H1 (cell line): ENCODE data around the gene DCP2. TPM values are rescaled to one million over a fixed set of nuclear protein-coding genes. Genes with fewer than 3 reads are reported as not detected.

Experiments used
- CTCF ChIA-PET: fragments of 300-600 bp; sonication (Branson Sonifier 250); formaldehyde crosslinking; loops from one replicate; lab custom pipeline; 2021; ENCODE audit not compliant: partially characterized antibody; lab: Charles Lee
- POLR2A ChIA-PET: fragments of 300-600 bp; sonication (Branson Sonifier 250); formaldehyde crosslinking; loops from one replicate; lab custom pipeline; 2021; ENCODE audit warnings: inconsistent platforms; ENCODE audit not compliant: partially characterized antibody; lab: Charles Lee
- DNase-seq, 2 experiments: peaks; one replicate each; pipeline versions ENCODE4 v3.0.0 to v3.0.0-alpha.2; 2010 to 2022; ENCODE audit warnings: low spot score in 2 of 2, low read depth in 1 of 2, mixed read lengths in 1 of 2
- FAIRE-seq: peaks from 2 replicates; lab custom pipeline; 2011; peaks lifted over from hg19 to GRCh38; lab: Jason Lieb, UNC
- H2AFZ ChIP-seq: 2 replicates; pipeline ENCODE4 v1.8.1; 2012; ENCODE audit warnings: low read length, inconsistent platforms
- H2AK5ac ChIP-seq: 2 replicates; pipeline ENCODE4 v1.6.1; 2013; ENCODE audit warnings: low read depth, low read length
- H2BK120ac ChIP-seq: replicated peaks from 2 replicates; pipeline ENCODE3; 2013; ENCODE audit warnings: low read depth, low read length, inconsistent platforms
- H2BK12ac ChIP-seq: 2 replicates; pipeline ENCODE4 v1.6.1; 2013; ENCODE audit warnings: low read depth, low read length
- H2BK15ac ChIP-seq: 2 replicates; pipeline ENCODE4 v1.6.1; 2013; ENCODE audit warnings: low read length
- H2BK20ac ChIP-seq: 2 replicates; pipeline ENCODE4 v1.6.1; 2013; ENCODE audit warnings: low read length
- H2BK5ac ChIP-seq: 2 replicates; pipeline ENCODE4 v1.6.1; 2013; ENCODE audit warnings: low read depth, low read length
- H3K14ac ChIP-seq: 2 replicates; pipeline ENCODE4 v1.6.1; 2013; ENCODE audit warnings: inconsistent platforms; ENCODE audit not compliant: insufficient read length
- H3K18ac ChIP-seq: 2 replicates; pipeline ENCODE4 v1.6.1; 2013; ENCODE audit warnings: low read length; ENCODE audit errors: extremely low read depth
- H3K23ac ChIP-seq: 2 replicates; pipeline ENCODE4 v1.6.1; 2013; ENCODE audit warnings: inconsistent platforms; ENCODE audit not compliant: insufficient read length
- H3K23me2 ChIP-seq: 2 replicates; pipeline ENCODE4 v1.6.1; 2013; ENCODE audit warnings: low read depth, low read length
- H3K27ac ChIP-seq: 2 replicates; pipeline ENCODE4 v1.6.1; 2011; ENCODE audit warnings: low read depth, low read length, inconsistent platforms
- H3K27me3 ChIP-seq, 4 experiments: replicated peaks in 1 of 4; 1 replicate in 1 of 4; 2 replicates in 3 of 4; pipeline versions ENCODE4 v1.6.1 to v1.8.1; 2011 to 2013; ENCODE audit warnings: low read length in 3 of 4, mild to moderate bottlenecking in 3 of 4, inconsistent platforms in 2 of 4, mixed read lengths in 2 of 4, moderate library complexity in 1 of 4; ENCODE audit not compliant: control insufficient read depth in 3 of 4, insufficient read depth in 3 of 4; ENCODE audit errors: extremely low read depth in 1 of 4
- H3K36me3 ChIP-seq, 4 experiments: 2 replicates each; pipeline versions ENCODE4 v1.6.1 to v1.8.1; 2011 to 2013; ENCODE audit warnings: mild to moderate bottlenecking in 4 of 4, low read length in 3 of 4, moderate library complexity in 2 of 4, control low read depth in 1 of 4, inconsistent platforms in 1 of 4; ENCODE audit not compliant: insufficient read depth in 4 of 4, control insufficient read depth in 2 of 4
- H3K4ac ChIP-seq: replicated peaks from 2 replicates; pipeline ENCODE3; 2013; ENCODE audit warnings: low read length, low read depth, mixed read lengths, inconsistent platforms; ENCODE audit not compliant: insufficient read length
- H3K4me1 ChIP-seq, 4 experiments: replicated peaks in 1 of 4; 1 replicate in 1 of 4; 2 replicates in 3 of 4; pipeline versions ENCODE4 v1.6.1 to v1.8.1; 2011 to 2013; ENCODE audit warnings: low read length in 3 of 4, inconsistent platforms in 2 of 4, mixed read lengths in 1 of 4; ENCODE audit not compliant: insufficient read depth in 4 of 4, control insufficient read depth in 3 of 4
- H3K4me2 ChIP-seq, 2 experiments: 2 replicates each; pipeline versions ENCODE4 v1.6.1 to v1.8.1; 2011 to 2013; ENCODE audit warnings: low read depth in 2 of 2, low read length in 2 of 2, control low read depth in 1 of 2, inconsistent platforms in 1 of 2, mild to moderate bottlenecking in 1 of 2; ENCODE audit not compliant: insufficient read depth in 1 of 2
- H3K4me3 ChIP-seq, 4 experiments: fragments of 200-600, 300-600 bp in 1 of 4; sonication (generic), shearing (Covaris generic), sonication (Bioruptor Twin) in 1 of 4; 2 replicates each; pipeline versions ENCODE4 v1.5.1 to v1.8.1; 2011 to 2016; ENCODE audit warnings: low read length in 4 of 4, low read depth in 3 of 4, control low read depth in 2 of 4, inconsistent platforms in 2 of 4, mild to moderate bottlenecking in 2 of 4, mixed read lengths in 1 of 4, moderate library complexity in 1 of 4; ENCODE audit not compliant: insufficient read depth in 2 of 4; ENCODE audit errors: extremely low read depth in 1 of 4
- H3K56ac ChIP-seq: replicated peaks from 2 replicates; pipeline ENCODE3; 2013; ENCODE audit warnings: low read depth, mild to moderate bottlenecking, mixed read lengths, low read length, inconsistent platforms; ENCODE audit not compliant: insufficient read length
- H3K79me1 ChIP-seq: 2 replicates; pipeline ENCODE4 v1.6.1; 2013; ENCODE audit warnings: low read depth, low read length, control low read depth
- H3K79me2 ChIP-seq, 2 experiments: 2 replicates each; pipeline versions ENCODE4 v1.6.1 to v1.8.1; 2012 to 2013; ENCODE audit warnings: low read length in 2 of 2, mild to moderate bottlenecking in 2 of 2, inconsistent platforms in 1 of 2; ENCODE audit not compliant: insufficient read depth in 2 of 2, control insufficient read depth in 1 of 2
- H3K9ac ChIP-seq, 4 experiments: replicated peaks in 1 of 4; 1 replicate in 1 of 4; 2 replicates in 3 of 4; pipeline versions ENCODE4 v1.6.1 to v1.8.1; 2011 to 2013; ENCODE audit warnings: low read depth in 3 of 4, low read length in 3 of 4, control low read depth in 2 of 4, mild to moderate bottlenecking in 2 of 4, moderate library complexity in 2 of 4, inconsistent platforms in 1 of 4; ENCODE audit errors: extremely low read depth in 1 of 4
- H3K9me3 ChIP-seq, 2 experiments: 2 replicates each; pipeline versions ENCODE4 v1.6.1 to v1.8.1; 2012 to 2013; ENCODE audit warnings: mild to moderate bottlenecking in 2 of 2, moderate library complexity in 2 of 2, control low read depth in 1 of 2, inconsistent platforms in 1 of 2, low read depth in 1 of 2, low read length in 1 of 2, mixed read lengths in 1 of 2; ENCODE audit not compliant: insufficient read depth in 2 of 2
- H4K20me1 ChIP-seq, 2 experiments: replicated peaks in 1 of 2; 2 replicates each; pipeline versions ENCODE3 to v1.8.1; 2011 to 2013; ENCODE audit warnings: inconsistent platforms in 2 of 2, low read length in 2 of 2, mild to moderate bottlenecking in 1 of 2; ENCODE audit not compliant: insufficient read depth in 2 of 2, control insufficient read depth in 1 of 2
- H4K5ac ChIP-seq: 2 replicates; pipeline ENCODE4 v1.6.1; 2013; ENCODE audit warnings: low read length, low read depth, mixed read lengths, inconsistent platforms; ENCODE audit not compliant: insufficient read length
- H4K8ac ChIP-seq: 2 replicates; pipeline ENCODE4 v1.8.0; 2013; ENCODE audit warnings: mild to moderate bottlenecking, moderate library complexity, low read length, inconsistent platforms; ENCODE audit not compliant: insufficient read depth; ENCODE audit errors: extremely low read depth
- H4K91ac ChIP-seq: replicated peaks from 2 replicates; pipeline ENCODE3; 2013; ENCODE audit warnings: low read length, mixed read lengths, inconsistent platforms; ENCODE audit not compliant: insufficient read length
- SP2 ChIP-seq: IDR thresholded peaks from 2 replicates; pipeline ENCODE4 v1.6.1; 2012; ENCODE audit warnings: mild to moderate bottlenecking, low read length, inconsistent platforms
- TEAD4 ChIP-seq: IDR thresholded peaks from 2 replicates; pipeline ENCODE4 v1.6.1; 2012; ENCODE audit warnings: low read depth, low read length, inconsistent platforms, mixed read lengths
- WGBS, 2 experiments: shearing (Covaris generic) in 1 of 2; methylation state at CpG; one replicate each; pipeline versions ENCODE4 v1.1.6 to v1.1.7; 2013 to 2015; ENCODE audit warnings: low lambda C conversion rate in 2 of 2, mixed read lengths in 2 of 2, inconsistent platforms in 1 of 2, low coverage in 1 of 2, missing lambda C conversion rate in 1 of 2; ENCODE audit not compliant: insufficient replicate concordance in 2 of 2, insufficient coverage in 1 of 2, insufficient read length in 1 of 2; ENCODE audit errors: extremely low coverage in 1 of 2, missing lambda C conversion rate in 1 of 2; 5-methylcytosine and 5-hydroxymethylcytosine counted together
- polyA plus RNA-seq, 7 experiments: library from polyadenylated mRNA; depleted of rRNA in 3 of 7; stranded (reverse) in 5 of 7; unstranded in 2 of 7; fragments of >200 nt in 5 of 7; fragments of 200-250 nt in 2 of 7; gene quantifications; 1 replicate in 5 of 7; 2 replicates in 1 of 7; 4 replicates in 1 of 7; pipeline versions ENCODE4 v1.2.1 to v1.2.3, GENCODE V29; 2011 to 2013; ENCODE audit warnings: missing spikeins in 2 of 7, mixed read lengths in 2 of 7
- total RNA-seq: library from RNA; stranded (reverse); fragmentation: NEBNext Ultra II Directional; extraction: Animal tissue kit (Norgen Biotek cat#: 25700); gene quantifications from 2 replicates; pipeline ENCODE4 v1.2.1, GENCODE V29; 2021

DCP2 gene
- total and polyA plus RNA-seq, 2 of the 8 experiments (the other 6 are each of a cell fraction or from before 2014, with no cell fraction given): 14.4 to 162 TPM

GRCh38 chr5:112983363-112983762 is 6.8 kb downstream of the DCP2 start:
- ChIA-PET CTCF (interaction anchor here (1.0 to 1.7 kb wide), 3 partner anchors 12 to 22 kb away, joined by 3 to 4 read pairs (median 3); no protein-coding TSS in a partner anchor), POLR2A (interaction anchor here (0.9 kb wide), 1 partner anchor 13 kb away, joined by 3 read pairs; no protein-coding TSS in a partner anchor)
- H3K4me3 ChIP-seq: no peak overlapping the region
- H3K14ac ChIP-seq: no peak overlapping the region
- DNase-seq (no peak), FAIRE-seq (no peak)
- no peak overlapping the region for H4K8ac ChIP-seq
- H3K9ac ChIP-seq: no peak overlapping the region
- H3K79me2 ChIP-seq: peaks cover 11 to 97% of the 10 kb centered on the region in 2 experiments
- no peak overlapping the region for H3K56ac ChIP-seq
- no peak overlapping the region for H3K18ac ChIP-seq
- no peak overlapping the region for H2BK5ac ChIP-seq
- peaks cover 3 to 18% of the 10 kb centered on the region in 2 experiments for H4K20me1 ChIP-seq
- H3K27ac ChIP-seq: no peak overlapping the region
- no peaks in the 10 kb centered on the region for H3K9me3 ChIP-seq
- no peak overlapping the region for H3K4ac ChIP-seq
- peak; percentile 84 for TF ChIP-seq TEAD4
- TF ChIP-seq SP2: no peak
- H3K23ac ChIP-seq: no peak overlapping the region
- H2BK15ac ChIP-seq: no peak overlapping the region
- WGBS, 2 experiments: 71% methylated on average over 2 of the region's 2 CpGs; no CpG with 5 or more reads in 1 of the 2 experiments
- H3K36me3 ChIP-seq: peaks cover 0 to 16% (median 0%) of the 10 kb centered on the region in 4 experiments; a peak in 2 of 8 replicates
- no peak overlapping the region for H2AFZ ChIP-seq
- H2AK5ac ChIP-seq: no peak overlapping the region
- H3K27me3 ChIP-seq: no peaks in the 10 kb centered on the region
- H3K23me2 ChIP-seq: no peaks in the 10 kb centered on the region
- no peak overlapping the region for H2BK120ac ChIP-seq
- H4K5ac ChIP-seq: no peak overlapping the region
- H2BK12ac ChIP-seq: no peak overlapping the region
- peaks cover 11% of the 10 kb centered on the region for H3K79me1 ChIP-seq
- H2BK20ac ChIP-seq: no peak overlapping the region
- H4K91ac ChIP-seq: no peak overlapping the region
- peaks cover 4 to 13% (median 12%) of the 10 kb centered on the region in 4 experiments; a peak in 6 of 7 replicates for H3K4me1 ChIP-seq
- H3K4me2 ChIP-seq: peak overlapping the region in 1 of 2 experiments; percentile 35; a peak in 1 of 4 replicates
